ENCODE measurements around the gene GPX6.

- TF ChIP-seq ZFX (IDR thresholded peaks at IDR 0.05) (no peak), CTCF (conservative IDR thresholded peaks at IDR 0.05) (no peak)
Observed at GRCh38 chr6:28545955-28546354, 30.4 kb upstream of the GPX6 start.
